ENCODE data around the gene LIMD2. TPM values are rescaled to one million over a fixed set of nuclear protein-coding genes. Genes with fewer than 3 reads are reported as not detected.

LIMD2 gene
- total RNA-seq, 2 donors from 2014 or later, result 451 to 473 TPM

DNA sequence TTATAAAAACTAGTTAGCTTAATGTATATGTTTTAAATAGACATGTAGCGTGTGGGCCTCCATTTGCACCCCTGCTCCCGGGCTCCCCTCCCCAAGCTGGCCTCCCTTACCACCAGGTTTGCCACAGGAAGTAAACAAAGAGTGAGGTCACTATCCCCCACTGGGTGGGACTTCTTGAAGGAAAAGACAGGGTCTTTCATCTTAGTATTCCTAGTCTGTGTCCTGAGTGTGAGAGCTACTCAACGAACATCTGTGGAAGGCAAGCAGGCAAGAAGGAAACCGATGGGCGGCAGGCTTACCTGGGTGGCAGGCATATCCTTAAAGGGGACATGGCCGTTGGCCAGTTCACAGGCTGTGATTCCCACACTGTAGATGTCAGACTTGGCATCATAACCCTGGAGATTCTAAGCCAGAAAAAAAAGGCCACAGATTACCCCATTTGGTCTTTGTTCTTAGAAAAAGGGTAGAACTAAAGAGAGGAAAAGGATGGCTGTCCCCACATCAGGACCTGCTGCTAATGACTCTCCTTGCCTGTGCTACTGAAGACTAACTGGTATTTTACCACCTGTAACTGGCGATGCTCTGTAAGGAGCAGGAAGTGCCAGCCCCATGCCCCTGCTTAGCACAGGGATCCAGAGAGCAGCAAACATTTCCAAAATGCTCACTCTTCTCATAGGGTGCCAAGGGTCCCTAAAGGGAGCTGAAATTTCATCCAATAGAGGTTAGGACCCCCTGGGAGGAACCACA lies 6.6 kb upstream of the LIMD2 start:
- ATAC-seq, result no peak
- H3K27me3 Mint-ChIP-seq, result no peaks in the 10 kb centered on the region
- peak overlapping the region; percentile 91 for H3K27ac Mint-ChIP-seq
- H3K4me1 Mint-ChIP-seq, result peaks cover 69% of the 10 kb centered on the region
- peak overlapping the region; percentile 83 for H3K4me3 Mint-ChIP-seq
- H3K36me3 Mint-ChIP-seq (ENCODE audit: low read depth), result no peaks in the 10 kb centered on the region
- no peaks in the 10 kb centered on the region for H3K9me3 ChIP-seq (ENCODE audit: control insufficient read depth, low read length, poor library complexity, severe bottlenecking)
- DNase-seq, result no peak

DNA sequence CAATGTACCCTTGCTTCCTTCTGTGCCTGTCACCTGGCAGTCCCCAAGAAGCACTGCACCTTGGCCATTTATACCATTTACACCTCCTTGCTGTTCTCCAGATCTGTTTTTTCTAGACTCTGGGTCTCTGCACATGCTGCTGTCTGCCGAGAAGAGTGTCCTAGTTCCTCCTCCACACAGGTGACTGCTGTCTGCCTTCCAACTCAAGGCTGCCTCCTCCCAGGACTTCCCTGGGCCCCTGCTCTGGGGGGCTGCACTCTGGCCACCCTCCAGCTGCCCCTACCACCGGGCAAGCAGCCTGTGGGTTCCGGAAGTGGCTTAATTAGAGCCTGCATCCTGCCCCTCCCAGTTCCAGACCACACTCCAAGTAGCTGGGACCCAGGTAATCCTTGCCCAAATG lies 5.7 kb upstream of the LIMD2 start:
- peak overlapping the region; percentile 91 for H3K27ac Mint-ChIP-seq
- no peak for DNase-seq
- H3K4me1 Mint-ChIP-seq, result peaks cover 74% of the 10 kb centered on the region
- no peaks in the 10 kb centered on the region for H3K27me3 Mint-ChIP-seq
- H3K4me3 Mint-ChIP-seq, result peak overlapping the region; percentile 83
- ATAC-seq, result no peak
- no peaks in the 10 kb centered on the region for H3K9me3 ChIP-seq (ENCODE audit: control insufficient read depth, low read length, poor library complexity, severe bottlenecking)
- no peaks in the 10 kb centered on the region for H3K36me3 Mint-ChIP-seq (ENCODE audit: low read depth)

DNA sequence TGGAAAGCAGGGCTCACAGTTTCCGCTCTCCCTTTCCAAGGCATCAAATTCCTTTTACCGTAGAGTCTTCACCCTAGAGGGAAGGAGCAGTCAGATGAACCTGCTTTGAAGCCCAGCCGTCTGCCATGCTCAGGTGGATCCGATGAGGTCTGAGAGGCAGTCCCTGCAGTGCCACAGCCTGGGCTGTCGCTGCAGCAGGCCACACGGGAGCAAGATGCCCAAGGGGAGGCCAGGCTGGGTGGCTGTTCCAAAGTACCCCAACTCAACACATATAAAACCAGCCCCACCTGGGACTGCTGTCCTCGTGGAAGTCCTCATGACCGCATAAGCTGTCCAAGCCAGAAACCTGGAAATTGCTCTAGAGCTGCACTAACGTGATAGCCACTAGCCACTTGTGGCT lies 4.9 kb upstream of the LIMD2 start:
- no peak for ATAC-seq
- H3K36me3 Mint-ChIP-seq (ENCODE audit: low read depth), result no peaks in the 10 kb centered on the region
- no peak for DNase-seq
- H3K9me3 ChIP-seq (ENCODE audit: control insufficient read depth, low read length, poor library complexity, severe bottlenecking), result no peaks in the 10 kb centered on the region
- no peaks in the 10 kb centered on the region for H3K27me3 Mint-ChIP-seq
- H3K4me3 Mint-ChIP-seq, result peak overlapping the region; percentile 83
- H3K27ac Mint-ChIP-seq, result no peak overlapping the region
- peaks cover 68% of the 10 kb centered on the region for H3K4me1 Mint-ChIP-seq

DNA sequence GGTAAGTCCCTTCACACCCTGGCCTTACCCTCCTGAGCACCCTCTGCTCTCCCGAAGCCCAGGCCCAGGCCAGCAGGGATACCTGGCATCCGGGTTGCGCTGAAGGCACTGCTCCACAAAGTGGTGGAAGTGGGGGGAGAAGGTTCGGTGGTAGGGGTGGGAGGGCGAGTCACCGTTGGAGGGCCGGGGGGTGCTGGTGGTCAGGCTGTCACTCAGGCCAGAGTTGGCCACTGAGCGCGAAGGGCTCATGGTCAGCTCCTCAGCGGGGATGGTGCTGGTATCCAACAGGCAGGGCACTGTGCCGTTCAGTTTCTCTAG lies 4.3 kb upstream of the LIMD2 start:
- H3K4me1 Mint-ChIP-seq, result peaks cover 63% of the 10 kb centered on the region
- no peak overlapping the region for H3K27ac Mint-ChIP-seq
- no peaks in the 10 kb centered on the region for H3K9me3 ChIP-seq (ENCODE audit: control insufficient read depth, low read length, poor library complexity, severe bottlenecking)
- H3K36me3 Mint-ChIP-seq (ENCODE audit: low read depth), result no peaks in the 10 kb centered on the region
- no peaks in the 10 kb centered on the region for H3K27me3 Mint-ChIP-seq
- peak overlapping the region; percentile 94 for H3K4me3 Mint-ChIP-seq
- no peak for ATAC-seq
- DNase-seq, result no peak

DNA sequence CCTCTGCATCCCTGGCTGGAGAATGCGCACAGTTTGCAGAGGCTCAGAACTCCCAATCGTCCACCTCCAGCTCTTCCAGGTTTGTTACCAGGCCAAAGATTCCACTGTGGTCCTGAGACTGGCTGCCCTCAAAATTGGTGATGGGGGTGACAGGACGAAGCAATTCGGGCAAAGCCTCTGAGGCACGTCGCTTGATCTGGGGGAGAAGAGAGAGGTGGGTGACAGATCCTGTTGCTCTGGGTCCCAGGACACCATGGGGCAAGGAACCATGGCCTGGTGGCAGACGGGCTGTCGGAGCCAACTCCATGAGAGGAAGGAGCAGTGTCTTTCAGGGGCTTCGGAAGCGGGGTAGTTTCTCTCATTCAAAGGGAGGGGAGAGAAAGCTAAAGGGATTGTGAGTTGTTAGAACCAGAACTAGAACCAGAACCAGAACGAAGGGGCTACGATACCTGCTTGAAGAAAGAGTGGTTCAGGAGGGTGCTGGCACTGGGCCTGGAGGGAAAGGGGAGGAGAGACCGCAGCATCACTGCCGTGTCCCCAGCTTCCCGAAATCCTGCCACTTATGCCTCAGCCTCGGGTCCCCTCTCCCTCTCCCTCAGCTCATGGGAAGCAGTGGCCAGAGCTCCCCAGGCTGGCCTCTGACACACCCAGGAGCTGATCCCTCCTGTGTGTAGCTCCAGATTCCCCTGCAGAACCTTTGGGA lies 3.8 kb upstream of the LIMD2 start:
- Mint-ChIP-seq H3K4me3 (peak overlapping the region; percentile 94), H3K27me3 (no peaks in the 10 kb centered on the region), H3K27ac (peak overlapping the region; percentile 98), H3K4me1 (peaks cover 57% of the 10 kb centered on the region), H3K36me3 (ENCODE audit: low read depth) (no peaks in the 10 kb centered on the region)
- H3K9me3 ChIP-seq (ENCODE audit: control insufficient read depth, low read length, poor library complexity, severe bottlenecking), result no peaks in the 10 kb centered on the region
- DNase-seq (no peak), ATAC-seq (no peak)

DNA sequence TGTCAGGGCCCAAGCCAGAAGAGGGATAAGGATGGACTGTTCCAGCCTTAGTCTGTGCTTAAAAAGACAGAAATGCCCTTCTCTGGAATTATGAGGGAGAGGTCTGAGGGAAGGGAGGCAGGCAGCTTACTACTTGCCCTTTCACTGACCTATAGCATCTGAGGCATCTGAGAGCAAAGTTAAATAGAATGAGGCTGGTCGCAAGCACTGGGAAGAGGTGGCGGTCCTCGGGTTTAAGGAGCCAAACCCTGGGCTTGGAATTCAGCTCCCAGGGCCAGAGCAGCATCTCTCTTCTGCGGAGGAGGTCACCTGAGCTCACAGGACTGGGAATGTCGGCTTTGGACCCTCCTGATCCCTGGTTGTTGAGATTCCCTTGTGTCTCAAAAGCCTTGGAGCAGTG lies 3.1 kb upstream of the LIMD2 start:
- Mint-ChIP-seq H3K4me3 (peak overlapping the region; percentile 94), H3K27ac (peak overlapping the region; percentile 98), H3K36me3 (ENCODE audit: low read depth) (peaks cover 2% of the 10 kb centered on the region), H3K4me1 (peaks cover 51% of the 10 kb centered on the region), H3K27me3 (no peaks in the 10 kb centered on the region)
- ATAC-seq (no peak), DNase-seq (no peak)
- no peaks in the 10 kb centered on the region for H3K9me3 ChIP-seq (ENCODE audit: control insufficient read depth, low read length, poor library complexity, severe bottlenecking)

DNA sequence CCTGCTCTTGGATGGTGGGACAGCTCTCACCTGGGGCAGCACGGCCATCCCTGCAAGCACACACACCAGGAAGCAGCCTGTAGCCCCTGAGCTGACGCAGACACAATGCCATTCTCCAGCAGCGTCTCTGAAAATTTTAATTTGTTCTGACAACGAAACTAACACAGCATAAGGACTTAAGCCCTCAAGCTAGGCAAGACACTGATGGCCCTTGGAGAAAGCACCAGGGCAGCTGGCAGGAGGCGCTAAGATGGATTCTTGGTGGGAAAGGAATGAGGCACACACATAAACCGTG lies 2.7 kb upstream of the LIMD2 start:
- H3K27ac Mint-ChIP-seq, result peak overlapping the region; percentile 98
- H3K4me1 Mint-ChIP-seq, result peaks cover 54% of the 10 kb centered on the region
- peaks cover 5% of the 10 kb centered on the region for H3K36me3 Mint-ChIP-seq (ENCODE audit: low read depth)
- peak overlapping the region; percentile 94 for H3K4me3 Mint-ChIP-seq
- no peaks in the 10 kb centered on the region for H3K9me3 ChIP-seq (ENCODE audit: control insufficient read depth, low read length, poor library complexity, severe bottlenecking)
- no peaks in the 10 kb centered on the region for H3K27me3 Mint-ChIP-seq
- ATAC-seq, result no peak
- no peak for DNase-seq

DNA sequence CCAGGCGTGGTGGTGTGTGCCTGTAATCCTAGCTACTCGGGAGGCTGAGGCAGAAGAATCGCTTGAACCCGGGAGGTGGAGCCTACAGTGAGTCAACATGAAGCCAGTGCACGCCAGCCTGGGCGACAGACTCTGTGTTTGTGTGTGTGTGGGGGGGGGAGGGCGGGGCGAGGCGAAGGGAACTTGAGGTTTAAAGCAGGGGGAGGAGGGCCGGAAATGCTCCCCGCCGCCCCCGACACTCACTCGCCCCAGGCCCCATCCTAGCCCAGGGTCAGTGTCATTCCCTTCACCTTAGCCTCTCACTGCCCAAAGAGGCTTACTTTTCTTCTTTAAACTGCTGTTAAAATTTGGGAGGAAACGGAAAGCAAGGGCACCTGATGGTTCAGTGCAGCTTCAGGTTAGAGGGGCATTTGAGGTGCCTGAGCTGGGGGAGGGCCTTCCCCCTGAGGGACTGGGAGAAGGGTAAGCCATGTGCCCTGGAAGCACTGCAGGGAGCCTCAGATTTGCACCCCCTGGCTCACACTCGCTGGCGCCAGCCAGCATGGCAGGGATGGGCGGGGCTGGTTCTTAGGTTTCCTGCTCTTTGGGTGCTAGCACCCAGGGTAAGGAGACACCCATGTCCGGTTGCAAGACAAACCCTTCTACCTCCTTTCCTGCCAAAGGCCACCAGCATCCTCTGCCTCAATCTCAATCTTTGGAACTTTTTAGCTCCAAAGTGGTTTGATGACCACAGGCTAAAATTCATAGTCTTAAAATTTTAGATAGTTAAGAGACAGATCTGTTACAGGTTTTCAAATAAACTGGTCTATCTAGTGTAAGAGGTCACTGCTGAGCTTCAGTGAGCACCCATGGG lies 2.2 kb upstream of the LIMD2 start:
- Mint-ChIP-seq H3K4me3 (peak overlapping the region; percentile 94), H3K36me3 (ENCODE audit: low read depth) (peaks cover 5% of the 10 kb centered on the region), H3K4me1 (peaks cover 56% of the 10 kb centered on the region), H3K27me3 (no peaks in the 10 kb centered on the region), H3K27ac (peak overlapping the region; percentile 98)
- no peaks in the 10 kb centered on the region for H3K9me3 ChIP-seq (ENCODE audit: control insufficient read depth, low read length, poor library complexity, severe bottlenecking)
- DNase-seq, result peak; percentile 51 to 66 (median 56)
- peak; percentile 34 for ATAC-seq

DNA sequence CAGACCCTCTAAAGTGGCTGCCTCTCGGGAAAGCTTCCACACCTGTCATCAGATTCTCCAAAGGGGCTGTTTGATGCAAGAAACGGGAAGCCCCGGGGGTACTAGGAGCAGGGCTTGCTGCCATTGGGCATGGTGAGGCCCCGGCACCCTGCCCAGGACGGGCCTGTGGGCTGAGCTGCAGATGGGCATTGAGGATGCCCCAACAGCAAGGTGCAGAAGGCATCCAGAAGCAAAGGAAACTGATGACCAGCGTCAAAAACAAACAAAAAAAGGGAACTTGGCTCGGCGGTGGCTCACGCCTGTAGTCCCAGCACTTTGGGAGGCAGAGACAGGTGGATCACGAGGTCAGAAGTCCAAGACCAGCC lies 1.5 kb upstream of the LIMD2 start:
- H3K9me3 ChIP-seq (ENCODE audit: control insufficient read depth, low read length, poor library complexity, severe bottlenecking), result no peaks in the 10 kb centered on the region
- H3K27me3 Mint-ChIP-seq, result no peaks in the 10 kb centered on the region
- peaks cover 5% of the 10 kb centered on the region for H3K36me3 Mint-ChIP-seq (ENCODE audit: low read depth)
- peak overlapping the region; percentile 94 for H3K4me3 Mint-ChIP-seq
- no peak for DNase-seq
- no peak for ATAC-seq
- peaks cover 56% of the 10 kb centered on the region for H3K4me1 Mint-ChIP-seq
- H3K27ac Mint-ChIP-seq, result peak overlapping the region; percentile 98

DNA sequence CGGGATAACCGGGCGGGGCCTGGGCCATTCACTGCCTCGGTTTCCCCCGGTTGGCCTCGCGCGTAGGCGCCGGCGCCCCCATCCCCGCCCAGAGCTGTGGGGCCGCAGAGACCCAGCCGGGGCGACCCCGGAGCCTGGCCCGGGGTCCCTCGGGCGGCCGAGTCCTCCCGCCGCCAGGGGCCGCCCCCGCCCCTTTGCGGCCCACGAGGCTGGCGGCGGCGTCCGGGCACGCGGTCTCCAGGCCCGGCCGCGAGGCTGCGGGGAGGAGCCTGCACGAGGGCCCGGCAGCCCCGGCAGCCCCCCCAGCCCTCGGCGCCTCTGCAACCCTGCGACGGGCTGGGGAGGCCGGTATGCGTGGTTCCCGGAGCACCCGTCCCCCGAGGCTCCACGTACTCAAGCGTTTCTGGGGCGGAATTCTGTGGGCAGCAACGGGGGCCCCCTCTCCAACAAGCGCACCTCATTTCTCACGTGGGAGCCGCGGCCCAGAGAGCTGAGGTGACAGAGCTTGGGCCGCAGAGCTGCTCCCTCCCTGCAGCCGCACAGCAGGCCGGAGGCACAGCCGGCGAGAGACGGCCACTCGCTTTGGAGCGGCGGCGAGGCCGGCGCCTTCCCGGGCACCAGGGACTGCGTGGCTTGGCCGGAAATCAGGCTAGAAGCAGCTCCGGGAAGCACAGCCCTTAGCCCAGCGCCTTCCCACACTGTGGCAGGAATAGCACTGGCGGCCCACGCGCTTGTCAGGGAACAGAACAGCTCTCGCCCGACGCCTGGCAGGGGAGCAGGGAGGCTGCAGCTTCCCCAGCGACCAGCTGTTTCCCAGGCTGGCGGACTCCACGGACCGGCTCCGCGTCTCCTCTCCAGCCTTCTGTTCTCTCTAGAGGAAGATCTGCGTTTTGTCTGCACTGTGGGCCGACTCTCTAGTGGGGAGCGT lies 867 bp upstream of the LIMD2 start:
- ATAC-seq, result peak; percentile 20

DNA sequence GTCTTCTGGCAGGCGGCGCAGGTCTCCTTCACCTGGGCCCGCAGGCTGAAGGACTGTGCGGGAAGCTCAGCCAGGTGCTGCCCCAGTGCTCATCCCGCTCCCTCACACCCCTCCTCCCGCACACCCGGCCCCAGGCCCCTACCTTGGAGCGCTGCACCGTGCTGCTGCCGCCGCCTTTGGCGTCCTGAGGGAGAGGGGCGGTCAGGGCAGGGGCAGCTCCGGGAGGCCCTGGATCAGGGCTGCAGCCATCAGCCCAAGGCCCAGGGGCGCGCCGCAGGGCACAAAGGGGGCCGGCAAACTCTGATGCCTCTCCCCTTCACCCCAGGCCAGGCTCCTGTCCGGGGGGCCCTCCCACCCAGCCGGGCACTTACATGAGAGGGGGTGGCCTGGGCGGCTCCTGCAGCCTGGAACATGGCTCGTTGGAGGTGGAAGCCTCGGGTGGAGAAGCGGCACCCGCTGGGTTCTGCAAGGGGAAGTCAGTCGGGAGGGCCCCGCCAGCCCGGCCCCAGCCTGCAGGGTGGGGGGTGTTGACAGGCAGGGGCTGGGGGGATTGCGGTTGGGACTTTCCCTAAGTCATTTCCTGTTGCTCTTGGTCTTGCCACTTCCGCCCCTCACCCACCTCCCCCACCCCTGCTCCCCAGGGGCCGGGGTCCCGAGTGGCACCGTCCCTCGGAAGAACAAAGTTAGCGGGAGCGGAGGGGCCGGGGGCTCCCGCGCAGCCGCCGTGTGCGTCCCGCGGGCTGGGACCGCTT lies 863 bp downstream of the LIMD2 start:
- Mint-ChIP-seq H3K27ac (peak overlapping the region; percentile 95), H3K4me1 (peaks cover 58% of the 10 kb centered on the region), H3K4me3 (peak overlapping the region; percentile 99), H3K36me3 (ENCODE audit: low read depth) (peaks cover 5% of the 10 kb centered on the region), H3K27me3 (no peaks in the 10 kb centered on the region)
- peak; percentile 47 for ATAC-seq
- DNase-seq, result peak; percentile 71 to 80 (median 78)
- no peaks in the 10 kb centered on the region for H3K9me3 ChIP-seq (ENCODE audit: control insufficient read depth, low read length, poor library complexity, severe bottlenecking)

More for the DNA sequence above, 867 bp upstream of the LIMD2 start:
- peak; percentile 45 to 51 (median 50) for DNase-seq
- no peaks in the 10 kb centered on the region for H3K27me3 Mint-ChIP-seq
- no peaks in the 10 kb centered on the region for H3K9me3 ChIP-seq (ENCODE audit: control insufficient read depth, low read length, poor library complexity, severe bottlenecking)
- H3K4me1 Mint-ChIP-seq, result peaks cover 56% of the 10 kb centered on the region
- H3K4me3 Mint-ChIP-seq, result peak overlapping the region; percentile 94
- peak overlapping the region; percentile 98 for H3K27ac Mint-ChIP-seq
- H3K36me3 Mint-ChIP-seq (ENCODE audit: low read depth), result peaks cover 5% of the 10 kb centered on the region

DNA sequence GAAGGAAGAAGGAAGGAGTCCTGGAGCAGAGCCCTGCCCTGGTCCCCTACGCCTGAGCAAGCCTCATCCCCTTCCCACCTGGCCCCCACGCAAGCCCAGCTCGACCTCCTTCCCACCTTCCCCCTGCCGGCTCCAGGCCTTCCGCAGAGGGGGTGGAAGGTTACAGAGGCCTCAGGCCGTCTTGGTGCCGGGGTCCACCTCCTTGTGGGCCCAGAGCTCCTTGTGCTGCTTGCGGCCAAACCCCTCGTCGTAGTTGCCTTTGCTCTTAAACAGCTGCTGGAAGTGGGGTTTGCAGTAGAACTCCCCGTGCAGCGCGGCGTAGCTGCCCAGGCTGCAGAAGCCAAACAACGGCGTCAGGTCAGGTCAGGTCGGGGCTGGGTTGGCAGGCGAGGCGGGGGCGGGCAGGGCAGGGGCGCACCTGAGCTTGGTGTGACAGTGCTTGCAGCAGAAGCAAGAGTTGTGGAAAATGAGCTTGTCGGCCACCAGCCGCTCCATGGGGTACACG lies 1.5 kb downstream of the LIMD2 start:
- no peaks in the 10 kb centered on the region for H3K27me3 Mint-ChIP-seq
- no peak for ATAC-seq
- peaks cover 5% of the 10 kb centered on the region for H3K36me3 Mint-ChIP-seq (ENCODE audit: low read depth)
- no peaks in the 10 kb centered on the region for H3K9me3 ChIP-seq (ENCODE audit: control insufficient read depth, low read length, poor library complexity, severe bottlenecking)
- peaks cover 56% of the 10 kb centered on the region for H3K4me1 Mint-ChIP-seq
- no peak for DNase-seq
- peak overlapping the region; percentile 99 for H3K4me3 Mint-ChIP-seq
- peak overlapping the region; percentile 95 for H3K27ac Mint-ChIP-seq
